Activated CD4-positive, CD25-positive, alpha-beta regulatory T cell treated with anti-CD3 and anti-CD28 coated beads, Interleukin-2, amount 50 U/mL, for 72 hours (primary cell): ENCODE results near the gene DDX10.
"Not testable (repeated sequence)": the region's sequence is repeated elsewhere in the genome, so short reads cannot be mapped to it uniquely, and the experiment has no call there.

ENCODE experiments used
- DNase-seq: peaks from one replicate; pipeline ENCODE4 v3.0.0; 2021

Gene DDX10

GRCh38 chr11:108779147-108779546 lies 114.3 kb downstream of the DDX10 start:
- DNase-seq, result not testable (repeated sequence)

- no peak for DNase-seq
Measured at GRCh38 chr11:108780119-108780518, 115.2 kb downstream of the DDX10 start.

- DNase-seq, result no peak
Measured at GRCh38 chr11:108781946-108782345, 117.1 kb downstream of the DDX10 start.

- DNase-seq, result no peak
Measured at GRCh38 chr11:108786281-108786990, 121.6 kb downstream of the DDX10 start.

- DNase-seq, result no peak
Measured at GRCh38 chr11:108787105-108787504, 122.2 kb downstream of the DDX10 start.

- no peak for DNase-seq
Measured at GRCh38 chr11:108788565-108789199, 123.8 kb downstream of the DDX10 start.

GRCh38 chr11:108790501-108791299 lies 125.8 kb downstream of the DDX10 start:
- DNase-seq, result no peak

- DNase-seq, result no peak
Measured at GRCh38 chr11:108793138-108793537, 128.3 kb downstream of the DDX10 start.

- DNase-seq, result no peak
Measured at GRCh38 chr11:108793611-108794010, 128.7 kb downstream of the DDX10 start.

GRCh38 chr11:108796551-108796950 lies 131.7 kb downstream of the DDX10 start:
- DNase-seq, result no peak

GRCh38 chr11:108797578-108798100 lies 132.8 kb downstream of the DDX10 start:
- no peak for DNase-seq

GRCh38 chr11:108802492-108802891 lies 137.6 kb downstream of the DDX10 start:
- no peak for DNase-seq

GRCh38 chr11:108803776-108804175 lies 138.9 kb downstream of the DDX10 start:
- DNase-seq, result no peak

GRCh38 chr11:108804511-108804910 lies 139.6 kb downstream of the DDX10 start:
- DNase-seq, result no peak

- DNase-seq, result no peak
Measured at GRCh38 chr11:108805030-108805429, 140.2 kb downstream of the DDX10 start.

GRCh38 chr11:108807262-108807661 lies 142.4 kb downstream of the DDX10 start:
- DNase-seq, result no peak

- no peak for DNase-seq
Measured at GRCh38 chr11:108813086-108813485, 148.2 kb downstream of the DDX10 start.

- DNase-seq, result no peak
Measured at GRCh38 chr11:108817976-108818375, 153.1 kb downstream of the DDX10 start.

- DNase-seq, result no peak
Measured at GRCh38 chr11:108818971-108819370, 154.1 kb downstream of the DDX10 start.

- DNase-seq, result no peak
Measured at GRCh38 chr11:108819957-108820356, 155.1 kb downstream of the DDX10 start.

GRCh38 chr11:108823960-108824359 lies 159.1 kb downstream of the DDX10 start:
- DNase-seq, result not testable (repeated sequence)

- DNase-seq, result no peak
Measured at GRCh38 chr11:108824545-108824944, 159.7 kb downstream of the DDX10 start.

GRCh38 chr11:108825381-108825780 lies 160.5 kb downstream of the DDX10 start:
- no peak for DNase-seq

GRCh38 chr11:108826136-108826535 lies 161.3 kb downstream of the DDX10 start:
- DNase-seq, result no peak
